Loucy (cell line): Measurements from ENCODE around the gene LRRC19.

ENCODE experiments used
- H2AFZ ChIP-seq: fragments of 200-600 bp; sonication (generic); 2 replicates; pipeline ENCODE4 v1.6.0; 2016; ENCODE audit warnings: antibody characterized with exemption, mild to moderate bottlenecking, low read length, moderate library complexity
- H3F3A ChIP-seq: fragments of 200-600 bp; 2 replicates; pipeline ENCODE4 v1.6.0; 2016; ENCODE audit warnings: antibody characterized with exemption, low read depth, mild to moderate bottlenecking
- H3K27me3 ChIP-seq: fragments of 200-600 bp; sonication (generic); 2 replicates; pipeline ENCODE4 v1.6.1; 2014; ENCODE audit warnings: low read length, mild to moderate bottlenecking; ENCODE audit not compliant: insufficient read depth, poor library complexity, severe bottlenecking
- H3K36me3 ChIP-seq: fragments of 200-600 bp; sonication (generic); 2 replicates; pipeline ENCODE4 v1.6.1; 2016; ENCODE audit warnings: low read length; ENCODE audit not compliant: insufficient read depth
- H3K4me1 ChIP-seq: fragments of 200-600 bp; sonication (generic); 2 replicates; pipeline ENCODE4 v1.5.1; 2014; ENCODE audit warnings: low read length, mild to moderate bottlenecking; ENCODE audit not compliant: insufficient read depth, poor library complexity, severe bottlenecking
- H3K4me2 ChIP-seq: fragments of 200-600 bp; sonication (generic); 2 replicates; pipeline ENCODE4 v1.6.0; 2014; ENCODE audit warnings: antibody characterized with exemption, low read length, low read depth, mild to moderate bottlenecking; ENCODE audit not compliant: poor library complexity, severe bottlenecking
- H3K4me3 ChIP-seq: fragments of 200-600 bp; sonication (generic); 2 replicates; pipeline ENCODE4 v1.5.1; 2014; ENCODE audit warnings: low read length, mild to moderate bottlenecking, mixed read lengths; ENCODE audit not compliant: poor library complexity, severe bottlenecking
- H3K79me2 ChIP-seq: fragments of 200-600 bp; sonication (generic); 2 replicates; pipeline ENCODE4 v1.6.1; 2014; ENCODE audit warnings: low read length; ENCODE audit not compliant: insufficient read depth
- H3K9ac ChIP-seq: fragments of 200-600 bp; sonication (generic); 2 replicates; pipeline ENCODE4 v1.6.0; 2014; ENCODE audit warnings: mild to moderate bottlenecking, low read depth, low read length, moderate library complexity; ENCODE audit not compliant: poor library complexity, severe bottlenecking
- H3K9me2 ChIP-seq: fragments of 200-600 bp; sonication (generic); replicated peaks from 2 replicates; pipeline ENCODE4 v1.6.1; 2016; ENCODE audit warnings: low read depth, low read length, mixed read lengths
- H3K9me3 ChIP-seq: fragments of 200-600 bp; sonication (generic); 2 replicates; pipeline ENCODE4 v1.6.1; 2014; ENCODE audit warnings: mild to moderate bottlenecking, antibody characterized with exemption, low read length, low read depth; ENCODE audit not compliant: insufficient read depth
- H4K20me1 ChIP-seq: fragments of 200-600 bp; sonication (generic); 2 replicates; pipeline ENCODE4 v1.6.0; 2014; ENCODE audit warnings: antibody characterized with exemption, low read length, mild to moderate bottlenecking; ENCODE audit not compliant: insufficient read depth, poor library complexity, severe bottlenecking
- EZH2phosphoT487 ChIP-seq: fragments of 200-600 bp; IDR thresholded peaks from 2 replicates; pipeline ENCODE4 v1.6.1; 2018; ENCODE audit warnings: antibody characterized with exemption, mild to moderate bottlenecking, moderate library complexity, borderline replicate concordance
- TF ChIP-seq, protein P1 (sequence below): fragments of 200-600 bp; sonication (generic); conservative IDR thresholded peaks from 2 replicates; pipeline ENCODE4 v1.5.1; 2014; ENCODE audit warnings: mild to moderate bottlenecking, antibody characterized with exemption, low read length

Gene LRRC19

DNA sequence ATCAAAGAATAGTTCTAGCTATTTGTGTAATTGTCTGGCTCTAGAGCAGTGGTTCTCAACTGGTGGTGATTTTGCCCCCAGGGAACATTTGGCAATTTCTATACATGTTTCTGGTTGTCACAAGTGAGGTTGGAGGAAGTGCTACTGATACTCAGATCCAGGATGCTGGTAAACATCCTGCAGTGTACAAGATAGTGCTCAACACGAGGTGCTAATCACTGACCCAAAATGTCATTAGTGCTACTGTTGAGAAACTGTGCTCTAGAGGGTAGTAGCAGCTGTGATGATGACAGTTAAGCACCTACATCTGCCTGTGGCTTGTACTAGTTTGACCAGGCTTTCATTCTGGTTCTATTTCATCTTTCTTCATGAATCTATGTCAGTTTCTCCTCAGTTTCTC lies 22.1 kb downstream of the LRRC19 start:
- no peak overlapping the region for H3K4me2 ChIP-seq
- H4K20me1 ChIP-seq: no peaks in the 10 kb centered on the region
- H3K4me3 ChIP-seq: no peak overlapping the region
- no peaks in the 10 kb centered on the region for H3K27me3 ChIP-seq
- no peaks in the 10 kb centered on the region for H3K9me2 ChIP-seq
- no peaks in the 10 kb centered on the region for H3F3A ChIP-seq
- no peaks in the 10 kb centered on the region for H3K79me2 ChIP-seq
- H3K9me3 ChIP-seq: no peaks in the 10 kb centered on the region
- H3K36me3 ChIP-seq: peaks cover 6% of the 10 kb centered on the region; the same call in 1 of the 2 replicates
- no peak overlapping the region for H2AFZ ChIP-seq
- no peak for TF ChIP-seq EZH2phosphoT487
- TF ChIP-seq, protein P1, sequence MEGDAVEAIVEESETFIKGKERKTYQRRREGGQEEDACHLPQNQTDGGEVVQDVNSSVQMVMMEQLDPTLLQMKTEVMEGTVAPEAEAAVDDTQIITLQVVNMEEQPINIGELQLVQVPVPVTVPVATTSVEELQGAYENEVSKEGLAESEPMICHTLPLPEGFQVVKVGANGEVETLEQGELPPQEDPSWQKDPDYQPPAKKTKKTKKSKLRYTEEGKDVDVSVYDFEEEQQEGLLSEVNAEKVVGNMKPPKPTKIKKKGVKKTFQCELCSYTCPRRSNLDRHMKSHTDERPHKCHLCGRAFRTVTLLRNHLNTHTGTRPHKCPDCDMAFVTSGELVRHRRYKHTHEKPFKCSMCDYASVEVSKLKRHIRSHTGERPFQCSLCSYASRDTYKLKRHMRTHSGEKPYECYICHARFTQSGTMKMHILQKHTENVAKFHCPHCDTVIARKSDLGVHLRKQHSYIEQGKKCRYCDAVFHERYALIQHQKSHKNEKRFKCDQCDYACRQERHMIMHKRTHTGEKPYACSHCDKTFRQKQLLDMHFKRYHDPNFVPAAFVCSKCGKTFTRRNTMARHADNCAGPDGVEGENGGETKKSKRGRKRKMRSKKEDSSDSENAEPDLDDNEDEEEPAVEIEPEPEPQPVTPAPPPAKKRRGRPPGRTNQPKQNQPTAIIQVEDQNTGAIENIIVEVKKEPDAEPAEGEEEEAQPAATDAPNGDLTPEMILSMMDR: no peak
- no peak overlapping the region for H3K9ac ChIP-seq
- H3K4me1 ChIP-seq: no peaks in the 10 kb centered on the region

DNA sequence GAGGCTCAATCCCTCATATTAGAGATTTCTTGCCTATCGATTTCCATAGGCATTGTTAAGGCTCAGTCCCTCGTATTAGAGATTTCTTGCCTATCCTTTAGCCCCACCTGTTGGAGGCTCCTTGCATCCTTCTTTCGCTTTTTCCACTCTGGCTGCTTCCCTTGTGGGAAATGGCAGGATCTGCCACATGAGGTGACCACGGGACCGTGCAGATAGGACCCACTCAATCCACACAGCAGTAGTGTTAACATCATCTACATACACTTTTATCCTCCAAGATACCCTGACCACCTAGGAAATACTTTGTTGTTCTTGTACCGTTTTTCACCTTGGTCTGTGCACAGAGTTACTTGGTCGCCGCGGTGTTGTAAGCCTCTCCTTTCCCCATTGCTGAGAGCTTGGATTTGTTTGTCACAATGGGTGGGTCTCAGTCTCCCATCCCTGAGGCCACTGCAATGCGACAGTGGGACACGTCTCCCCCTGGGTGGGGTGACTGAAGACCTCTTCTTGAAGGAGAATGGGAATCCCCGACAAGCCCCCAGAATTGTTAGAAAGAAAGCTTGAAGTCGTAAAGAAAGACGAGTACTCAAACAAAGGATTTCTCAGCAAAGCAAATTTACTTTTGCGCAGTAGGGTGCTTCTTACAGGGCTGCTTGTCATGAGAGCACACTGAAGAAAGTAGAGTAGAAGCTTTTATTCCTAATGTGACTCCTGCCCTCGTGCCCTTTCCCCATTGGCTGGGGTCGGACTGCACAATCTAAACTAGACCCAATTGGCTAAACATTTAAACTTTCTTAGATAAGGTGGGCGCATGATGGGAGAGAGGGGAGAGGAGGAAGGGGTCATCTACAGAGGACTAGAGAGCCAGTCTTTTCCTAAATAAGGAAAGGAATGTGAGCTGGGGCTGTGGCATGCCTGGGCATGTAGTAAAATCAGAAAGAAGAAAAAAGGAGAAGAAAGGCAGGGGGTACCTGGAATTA lies 29.5 kb downstream of the LRRC19 start:
- Histone ChIP-seq H3F3A (no peaks in the 10 kb centered on the region), H3K36me3 (no peaks in the 10 kb centered on the region), H3K9ac (no peak overlapping the region), H3K79me2 (no peaks in the 10 kb centered on the region), H3K9me2 (no peaks in the 10 kb centered on the region), H3K9me3 (no peaks in the 10 kb centered on the region), H4K20me1 (no peaks in the 10 kb centered on the region), H3K4me2 (no peak overlapping the region), H2AFZ (no peak overlapping the region), H3K27me3 (no peaks in the 10 kb centered on the region), H3K4me1 (no peaks in the 10 kb centered on the region), H3K4me3 (no peak overlapping the region)
- TF ChIP-seq EZH2phosphoT487: no peak
- TF ChIP-seq, protein P1: peak; percentile 61

DNA sequence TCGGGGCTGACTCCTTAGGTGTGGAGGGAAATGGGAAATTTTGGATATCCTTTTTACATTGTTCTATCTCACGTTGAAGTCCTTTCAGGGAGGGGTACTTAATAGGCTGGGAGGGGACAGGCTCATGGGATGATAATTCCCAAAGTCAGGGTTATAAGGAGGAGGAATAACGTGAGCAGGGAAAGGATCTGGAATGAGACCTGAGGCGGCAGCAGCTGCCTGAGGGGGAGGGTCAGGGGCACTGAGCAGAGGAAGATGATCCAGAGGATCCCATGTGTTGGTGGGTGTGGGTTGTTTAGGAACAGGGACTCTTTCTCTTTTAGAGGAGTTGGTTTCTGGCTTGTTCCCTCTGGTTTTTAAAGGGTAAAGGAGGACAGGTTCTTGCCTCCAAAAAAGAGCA lies 30.5 kb downstream of the LRRC19 start:
- Histone ChIP-seq H3K9me2 (no peaks in the 10 kb centered on the region), H2AFZ (no peak overlapping the region), H3K27me3 (no peaks in the 10 kb centered on the region), H3K4me3 (no peak overlapping the region), H4K20me1 (no peaks in the 10 kb centered on the region), H3K4me1 (no peaks in the 10 kb centered on the region), H3K79me2 (no peaks in the 10 kb centered on the region), H3K36me3 (no peaks in the 10 kb centered on the region), H3F3A (no peaks in the 10 kb centered on the region), H3K9ac (no peak overlapping the region), H3K9me3 (no peaks in the 10 kb centered on the region), H3K4me2 (no peak overlapping the region)
- TF ChIP-seq EZH2phosphoT487: no peak
- TF ChIP-seq, protein P1: no peak
